K562 (cell line): Measurements from ENCODE around the gene LNPEP. TPM values are rescaled to one million over a fixed set of nuclear protein-coding genes. Genes with fewer than 3 reads are reported as not detected.

ENCODE experiments used
- ATAC-seq: fragments of 200-7000 bp; cut with Tn5 transposase; 3 replicates; pipeline ENCODE4 v1.9.1; 2020; ENCODE audit warnings: moderate library complexity
- BruUV-seq: library from RNA; stranded (reverse); fragments of 400-500 nt; replicated peaks from 2 replicates; lab custom pipeline; 2021; lab: Mats Ljungman, UMichigan
- CTCF ChIA-PET: fragments of 300-600 bp; formaldehyde crosslinking; extraction: SDS; loops from one replicate; lab custom pipeline; 2021; ENCODE audit warnings: low intra/inter-chr PET ratio; lab: Yijun Ruan, JAX
- POLR2A ChIA-PET: fragments of 300-600, 350-650 bp; sonication (Branson Sonifier 250); formaldehyde crosslinking; extraction: SDS; loops from one replicate; lab custom pipeline; 2021; ENCODE audit warnings: antibody characterized with exemption, inconsistent platforms; lab: Yijun Ruan, JAX
- DNase-seq, 4 experiments: peaks; one replicate each; pipeline versions ENCODE4 v3.0.0 to v3.0.0-alpha.2; 2011 to 2018; ENCODE audit warnings: low spot score in 3 of 4, mixed read lengths in 3 of 4; ENCODE audit errors: extremely low read depth in 1 of 4
- FAIRE-seq: peaks from 2 replicates; lab custom pipeline; 2011; peaks lifted over from hg19 to GRCh38; lab: Jason Lieb, UNC
- H2AFZ ChIP-seq: 2 replicates; pipeline ENCODE4 v1.6.0; 2011; ENCODE audit warnings: low read depth, low read length, control low read depth, inconsistent platforms
- H3K27ac ChIP-seq: fragments of 200-600 bp; 3 replicates; pipeline ENCODE4 v1.8.0; 2011; ENCODE audit warnings: low read depth, mild to moderate bottlenecking, control low read depth, inconsistent platforms, low read length, moderate library complexity, mixed read lengths; ENCODE audit errors: extremely low read depth
- H3K27me3 ChIP-seq, 2 experiments: fragments of 300-600 bp in 1 of 2; 2 replicates in 1 of 2; 3 replicates in 1 of 2; pipeline versions ENCODE4 v1.6.0 to v1.8.0; 2011; ENCODE audit warnings: inconsistent platforms in 2 of 2, low read length in 2 of 2, mild to moderate bottlenecking in 1 of 2, mixed read lengths in 1 of 2, moderate library complexity in 1 of 2; ENCODE audit not compliant: control insufficient read depth in 2 of 2, insufficient read depth in 2 of 2
- H3K36me3 ChIP-seq: fragments of 300-600 bp; 3 replicates; pipeline ENCODE4 v1.8.0; 2011; ENCODE audit warnings: mild to moderate bottlenecking, low read length, inconsistent platforms; ENCODE audit not compliant: control insufficient read depth, insufficient read depth
- H3K4me1 ChIP-seq, 2 experiments: fragments of 200-600 bp in 1 of 2; replicated peaks in 1 of 2; 2 replicates in 1 of 2; 3 replicates in 1 of 2; pipeline versions ENCODE4 v1.5.1 to v1.8.0; 2011; ENCODE audit warnings: inconsistent platforms in 2 of 2, low read length in 2 of 2, mild to moderate bottlenecking in 1 of 2, mixed read lengths in 1 of 2, moderate library complexity in 1 of 2; ENCODE audit not compliant: control insufficient read depth in 2 of 2, insufficient read depth in 2 of 2
- H3K4me2 ChIP-seq: 2 replicates; pipeline ENCODE4 v1.6.1; 2011; ENCODE audit warnings: low read length, control low read depth, inconsistent platforms, mixed read lengths; ENCODE audit not compliant: insufficient read depth
- H3K4me3 ChIP-seq: fragments of 200-600 bp; sonication (generic), shearing (Covaris generic); 2 replicates; pipeline ENCODE4 v1.5.1; 2016; ENCODE audit warnings: control low read depth, inconsistent platforms
- H3K79me2 ChIP-seq: fragments of 200-600 bp; 3 replicates; pipeline ENCODE4 v1.8.0; 2011; ENCODE audit warnings: low read length, inconsistent platforms; ENCODE audit not compliant: control insufficient read depth, insufficient read depth
- H3K9ac ChIP-seq, 2 experiments: 2 replicates each; pipeline versions ENCODE4 v1.6.0 to v1.6.1; 2011; ENCODE audit warnings: low read depth in 2 of 2, low read length in 2 of 2, control low read depth in 1 of 2, inconsistent platforms in 1 of 2, mild to moderate bottlenecking in 1 of 2, mixed read lengths in 1 of 2; ENCODE audit not compliant: insufficient read depth in 1 of 2
- H3K9me1 ChIP-seq: one replicate; pipeline ENCODE4 v1.6.0; 2011; ENCODE audit warnings: inconsistent platforms, mild to moderate bottlenecking, low read length, moderate library complexity; ENCODE audit not compliant: control insufficient read depth, insufficient read depth
- H3K9me3 ChIP-seq: replicated peaks from 2 replicates; pipeline ENCODE4 v1.5.1; 2011; ENCODE audit warnings: low read depth, low read length, inconsistent platforms; ENCODE audit not compliant: control insufficient read depth, insufficient read depth
- H4K20me1 ChIP-seq: replicated peaks from 2 replicates; pipeline ENCODE4 v1.6.1; 2011; ENCODE audit warnings: low read length, inconsistent platforms, mixed read lengths; ENCODE audit not compliant: control insufficient read depth, insufficient read depth
- ARID1B ChIP-seq: fragments of 450-650 bp; IDR thresholded peaks from 2 replicates; pipeline ENCODE4 v1.6.1; 2016; ENCODE audit warnings: antibody characterized with exemption, mild to moderate bottlenecking, inconsistent platforms
- ATF7 ChIP-seq: fragments of 450-650 bp; IDR thresholded peaks from 2 replicates; pipeline ENCODE4 v1.7.1; 2014; ENCODE audit warnings: mild to moderate bottlenecking, moderate library complexity
- CAMTA2 ChIP-seq: fragments of 250-450 bp; sonication (Bioruptor Pico); conservative IDR thresholded peaks from 2 replicates; pipeline ENCODE4 v1.5.1; 2022
- CBX8 ChIP-seq: fragments of 200-600 bp; sonication (generic); IDR thresholded peaks from 2 replicates; pipeline ENCODE4 v1.6.1; 2012; ENCODE audit warnings: borderline replicate concordance, mixed run types, low read depth, mild to moderate bottlenecking, moderate library complexity, mixed read lengths, low read length, control low read depth, inconsistent platforms; ENCODE audit not compliant: poor library complexity, severe bottlenecking; ENCODE audit errors: extremely low read depth
- FOXA3 ChIP-seq, 2 experiments: fragments of 450-650 bp in 1 of 2; sonication (generic) in 1 of 2; formaldehyde crosslinking; IDR thresholded peaks in 1 of 2; conservative IDR thresholded peaks in 1 of 2; 2 replicates each; pipeline versions ENCODE4 v1.4.0 to v1.8.0; 2020 to 2022; ENCODE audit warnings: mild to moderate bottlenecking in 2 of 2, missing genetic modification reagents in 1 of 2
- MBD2 ChIP-seq: sonication (generic); IDR thresholded peaks from 2 replicates; pipeline ENCODE4 v1.6.1; 2016; ENCODE audit warnings: low read depth, borderline replicate concordance
- SMAD2 ChIP-seq: fragments of 150-350 bp; IDR thresholded peaks from 2 replicates; pipeline ENCODE4 v1.6.1; 2014; ENCODE audit warnings: low read depth, mild to moderate bottlenecking, low read length
- SNAPC5 ChIP-seq: fragments of 250-450 bp; sonication (Bioruptor Pico); IDR thresholded peaks from 2 replicates; pipeline ENCODE4 v1.8.0; 2021; ENCODE audit warnings: moderate library complexity, mild to moderate bottlenecking, inconsistent platforms
- ZNF232 ChIP-seq: sonication (generic); formaldehyde crosslinking; IDR thresholded peaks from 2 replicates; pipeline ENCODE4 v1.8.0; 2022; ENCODE audit warnings: mild to moderate bottlenecking, missing genetic modification reagents
- ZNF316 ChIP-seq: fragments of 450-650 bp; IDR thresholded peaks from 2 replicates; pipeline ENCODE4 v1.6.1; 2016
- ZNF655 ChIP-seq: fragments of 250-450 bp; sonication (Bioruptor Pico); IDR thresholded peaks from 2 replicates; pipeline ENCODE4 v1.5.0; 2021
- WGBS: fragments of 100-300 bp; shearing (Covaris generic); methylation state at CpG from one replicate; pipeline ENCODE4 v1.1.6; 2016; ENCODE audit warnings: low coverage, mixed read lengths; ENCODE audit not compliant: insufficient coverage; ENCODE audit errors: missing lambda C conversion rate; 5-methylcytosine and 5-hydroxymethylcytosine counted together
- in situ Hi-C: fragments of 300-500 bp; cut with MboI; formaldehyde crosslinking; loops from 4 replicates; pipeline ENCODE4 v1.15.0; 2018; ENCODE audit warnings: inconsistent platforms, mixed read lengths
- intact Hi-C: fragments of 100-400 bp; cut with micrococcal nuclease; formaldehyde crosslinking; loops from 2 replicates; pipeline ENCODE4 v1.14.2; 2022
- polyA plus RNA-seq, 8 experiments: library from polyadenylated mRNA; depleted of rRNA in 4 of 8; stranded (reverse) in 5 of 8; unstranded in 3 of 8; fragments of >200 nt; fragmentation: Nextera tagmentation in 2 of 8; fragmentation: Illumina TruSeq in 1 of 8; extraction: Ambion mirVana in 2 of 8; extraction: Trizol in 1 of 8; gene quantifications; 2 replicates each; pipeline versions ENCODE4 v1.2.1 to v1.2.3, GENCODE V29; 2011 to 2014; ENCODE audit warnings: inconsistent platforms in 1 of 8, missing spikeins in 1 of 8
- total RNA-seq, 7 experiments: library from RNA; depleted of rRNA in 6 of 7; stranded (reverse); fragments of >200 nt in 6 of 7; fragmentation: Illumina TruSeq in 2 of 7; extraction: Trizol in 2 of 7; gene quantifications; 2 replicates each; pipeline versions ENCODE4 v1.2.1 to v1.2.3, GENCODE V29; 2011 to 2021; ENCODE audit warnings: low replicate concordance in 1 of 7

LNPEP gene
- total and polyA plus RNA-seq, 9 of the 15 experiments (the other 6 are each of a cell fraction or from before 2014, with no cell fraction given), result 2.6 to 27.9 (median 11.2) TPM

- H2AFZ ChIP-seq, result no peak overlapping the region
- in situ Hi-C loops, result no loop called here
- no peak overlapping the region for H3K4me3 ChIP-seq
- H3K4me2 ChIP-seq, result no peak overlapping the region
- peaks cover 0 to 4% of the 10 kb centered on the region in 2 experiments; a peak in 1 of 5 replicates for H3K4me1 ChIP-seq
- H4K20me1 ChIP-seq, result no peaks in the 10 kb centered on the region
- POLR2A ChIA-PET, result interaction anchor here (0.6 to 1.0 kb wide), 3 partner anchors 32 to 45 kb away, joined by 3 read pairs; no protein-coding TSS in a partner anchor
- no peaks in the 10 kb centered on the region for H3K9me3 ChIP-seq
- H3K27ac ChIP-seq, result no peak overlapping the region
- H3K36me3 ChIP-seq, result peaks cover 46% of the 10 kb centered on the region; the same call in 2 of the 3 replicates
- ATAC-seq, result no peak
- WGBS, result 95% methylated on average over 1 of the region's 2 CpGs
- no peak overlapping the region for H3K9ac ChIP-seq
- FAIRE-seq, result no peak
- intact Hi-C loops, result no loop called here
- TF ChIP-seq FOXA3 (CRISPR knock-in tag; conservative IDR thresholded peaks at IDR 0.05 in 1 of 2, IDR thresholded peaks at IDR 0.05 in 1 of 2) (no peak), ZNF316 (no peak), ATF7 (no peak), CAMTA2 (CRISPR knock-in tag) (no peak), MBD2 (no peak), SMAD2 (no peak), ZNF232 (CRISPR knock-in tag) (no peak), SNAPC5 (CRISPR knock-in tag) (no peak), CBX8 (no peak), ZNF655 (CRISPR knock-in tag) (no peak), ARID1B (no peak)
- no peaks in the 10 kb centered on the region for H3K27me3 ChIP-seq
- no TSS peak for BruUV-seq
- CTCF ChIA-PET, result no interaction called here
- H3K9me1 ChIP-seq, result no peaks in the 10 kb centered on the region
- H3K79me2 ChIP-seq, result no peaks in the 10 kb centered on the region
- no peak for DNase-seq
Measured at GRCh38 chr5:97004423-97005060, 68.7 kb downstream of the LNPEP start.
